Spleen (tissue), 7 donors: ENCODE measurements around the gene TNFSF9.

Experiments used
- CTCF ChIP-seq, 11 experiments: fragments of 200-600 bp in 7 of 11; fragments of 450-650 bp in 4 of 11; sonication (generic) in 4 of 11; IDR thresholded peaks in 8 of 11; conservative IDR thresholded peaks in 3 of 11; 1 replicate in 7 of 11; 2 replicates in 4 of 11; pipeline versions ENCODE4 v1.4.0 to v1.8.0; 2016 to 2021; ENCODE audit warnings: antibody characterized with exemption in 11 of 11, inconsistent platforms in 4 of 11, mild to moderate bottlenecking in 1 of 11
- POLR2A ChIP-seq, 3 donors: fragments of 450-650 bp; IDR thresholded peaks; one replicate each; pipeline ENCODE4 v1.5.1; 2017; ENCODE audit warnings: antibody characterized with exemption in 3 of 3, mild to moderate bottlenecking in 1 of 3
- donor health status: DM: no; HTN: no; CAD: no; lungs with moderate emphysema.
- donor health status: DM: no; HTN: no; CAD: no.
- donor health status: DM: no; HTN: no; CAD: no.

- TF ChIP-seq CTCF (IDR thresholded peaks at IDR 0.05 in 8 of 11, conservative IDR thresholded peaks at IDR 0.05 in 3 of 11) (no peak), POLR2A (IDR thresholded peaks at IDR 0.05) (no peak)
These were observed 48.5 kb upstream of the TNFSF9 start for GRCh38 chr19:6482343-6482686.
